SHP77 treated with DMSO at 0.1 percent for 48 hours (cell line): Measurements from ENCODE around the gene RNF133.

Source experiments
- DNase-seq: peaks from one replicate; lab custom pipeline; 2025; lab: John Stamatoyannopoulos, UW

RNF133 gene

GRCh38 chr7:122699017-122699416 lies at the start of gene RNF133:
Gene RNF133, minus strand, starts transcription at chr7:122699117. Its CDS starts 199 bp downstream, at chr7:122698918.
- DNase-seq = no peak

GRCh38 chr7:122748195-122748594 lies 49.3 kb upstream of the RNF133 start:
- no peak for DNase-seq

GRCh38 chr7:122746948-122747347 lies 48.0 kb upstream of the RNF133 start:
- DNase-seq = no peak

- no peak for DNase-seq
Measured at GRCh38 chr7:122743211-122743610, 44.3 kb upstream of the RNF133 start.

GRCh38 chr7:122738947-122739346 lies 40.0 kb upstream of the RNF133 start:
- DNase-seq = no peak

- no peak for DNase-seq
Measured at GRCh38 chr7:122736183-122736582, 37.3 kb upstream of the RNF133 start.

GRCh38 chr7:122727759-122728158 lies 28.8 kb upstream of the RNF133 start:
- no peak for DNase-seq

- DNase-seq = no peak
Measured at GRCh38 chr7:122727354-122727753, 28.4 kb upstream of the RNF133 start.

GRCh38 chr7:122726881-122727280 lies 28.0 kb upstream of the RNF133 start:
- no peak for DNase-seq

- no peak for DNase-seq
Measured at GRCh38 chr7:122724366-122724765, 25.4 kb upstream of the RNF133 start.

- DNase-seq = no peak
Measured at GRCh38 chr7:122719010-122719578, 20.2 kb upstream of the RNF133 start.

GRCh38 chr7:122717356-122718089 lies 18.6 kb upstream of the RNF133 start:
- no peak for DNase-seq

- DNase-seq = no peak
Measured at GRCh38 chr7:122715183-122715582, 16.3 kb upstream of the RNF133 start.

- no peak for DNase-seq
Measured at GRCh38 chr7:122710916-122711315, 12.0 kb upstream of the RNF133 start.

- DNase-seq = no peak
Measured at GRCh38 chr7:122709930-122710646, 11.2 kb upstream of the RNF133 start.

- no peak for DNase-seq
Measured at GRCh38 chr7:122706836-122707235, 7.9 kb upstream of the RNF133 start.

GRCh38 chr7:122702872-122703510 lies 4.1 kb upstream of the RNF133 start, which contains the start of gene RNF148:
Gene RNF148, minus strand, starts transcription at chr7:122702922. Its CDS starts 172 bp downstream, at chr7:122702750.
- DNase-seq = no peak

- no peak for DNase-seq
Measured at GRCh38 chr7:122695816-122696215, 3.1 kb downstream of the RNF133 start.

GRCh38 chr7:122694697-122695096 lies 4.2 kb downstream of the RNF133 start:
- DNase-seq = no peak

GRCh38 chr7:122692769-122693309 lies 6.1 kb downstream of the RNF133 start:
- no peak for DNase-seq

- no peak for DNase-seq
Measured at GRCh38 chr7:122691569-122692235, 7.2 kb downstream of the RNF133 start.
